ENCODE data around the gene ENGASE.
"Not testable (repeated sequence)": the region's sequence is repeated elsewhere in the genome, so short reads cannot be mapped to it uniquely, and the experiment has no call there.

Gene ENGASE

GRCh38 chr17:79053251-79053925 is 21.2 kb upstream of the ENGASE start:
- no peak for DNase-seq

- no peak for DNase-seq
Measured at GRCh38 chr17:79054200-79054960, 20.2 kb upstream of the ENGASE start.

- DNase-seq = no peak
Measured at GRCh38 chr17:79055197-79055596, 19.4 kb upstream of the ENGASE start.

- no peak for DNase-seq
Measured at GRCh38 chr17:79057737-79058385, 16.8 kb upstream of the ENGASE start.

- DNase-seq = no peak
Measured at GRCh38 chr17:79062691-79063090, 11.9 kb upstream of the ENGASE start.

GRCh38 chr17:79064026-79064425 is 10.6 kb upstream of the ENGASE start:
- no peak for DNase-seq

- no peak for DNase-seq
Measured at GRCh38 chr17:79065105-79065670, 9.4 kb upstream of the ENGASE start.

GRCh38 chr17:79066963-79067362 is 7.7 kb upstream of the ENGASE start:
- DNase-seq = no peak

GRCh38 chr17:79070266-79070880 is 4.3 kb upstream of the ENGASE start:
- DNase-seq = no peak

- no peak for DNase-seq
Measured at GRCh38 chr17:79071161-79071740, 3.4 kb upstream of the ENGASE start.

GRCh38 chr17:79072544-79072943 is 2.1 kb upstream of the ENGASE start:
- no peak for DNase-seq

GRCh38 chr17:79073016-79073705 is 1.5 kb upstream of the ENGASE start:
- DNase-seq = no peak

- DNase-seq = no peak
Measured at GRCh38 chr17:79073706-79074088, 927 bp upstream of the ENGASE start.

- not testable (repeated sequence) for DNase-seq
Measured at GRCh38 chr17:79074121-79074648, 439 bp upstream of the ENGASE start.

GRCh38 chr17:79075446-79075750 is 774 bp downstream of the ENGASE start:
- no peak for DNase-seq

GRCh38 chr17:79075861-79076406 is 1.3 kb downstream of the ENGASE start:
- DNase-seq = no peak

- DNase-seq = no peak
Measured at GRCh38 chr17:79077587-79077986, 3.0 kb downstream of the ENGASE start.

- DNase-seq = no peak
Measured at GRCh38 chr17:79078476-79079190, 4.0 kb downstream of the ENGASE start.

GRCh38 chr17:79079421-79080200 is 5.0 kb downstream of the ENGASE start:
- no peak for DNase-seq

GRCh38 chr17:79080349-79080748 is 5.7 kb downstream of the ENGASE start:
- DNase-seq = no peak

Data from NCI-H510A (cell line).